Activated naive CD8-positive, alpha-beta T cell treated with anti-CD3 and anti-CD28 coated beads, Interleukin-2, amount 10 ng/mL, durations not matched to agents 7 days and 5 days (primary cell): ENCODE data around the gene PDGFRA. TPM values are rescaled to one million over a fixed set of nuclear protein-coding genes. Genes with fewer than 3 reads are reported as not detected.
A peak's percentile ranks its signal among the peaks of the same experiment; 100 is the strongest.
"Not testable (repeated sequence)": the region's sequence is repeated elsewhere in the genome, so short reads cannot be mapped to it uniquely, and the experiment has no call there.

Source experiments
- ATAC-seq: fragments of 150-1000 bp; cut with Tn5 transposase; one replicate; pipeline ENCODE4 v1.10.0; 2021; ENCODE audit warnings: low read depth, moderate library complexity
- POLR2A ChIA-PET: fragments of 350-600 bp; sonication (Branson Sonifier 250); formaldehyde crosslinking; loops from one replicate; lab custom pipeline; 2021; ENCODE audit warnings: antibody characterized with exemption; lab: Charles Lee
- DNase-seq: peaks from one replicate; pipeline ENCODE4 v3.0.0; 2021
- H3K27ac Mint-ChIP-seq: one replicate; pipeline ENCODE4 v1.8.0; 2022; ENCODE audit warnings: mild to moderate bottlenecking, mixed read lengths
- H3K27me3 Mint-ChIP-seq: one replicate; pipeline ENCODE4 v1.8.0; 2022; ENCODE audit warnings: mild to moderate bottlenecking, moderate library complexity, mixed read lengths
- H3K36me3 Mint-ChIP-seq: one replicate; pipeline ENCODE4 v1.8.0; 2021; ENCODE audit warnings: mild to moderate bottlenecking, mixed read lengths
- H3K4me1 Mint-ChIP-seq: one replicate; pipeline ENCODE4 v1.8.0; 2021; ENCODE audit warnings: mixed read lengths
- H3K4me3 Mint-ChIP-seq: one replicate; pipeline ENCODE4 v1.8.0; 2022; ENCODE audit warnings: mild to moderate bottlenecking, moderate library complexity, mixed read lengths
- H3K9me3 Mint-ChIP-seq: one replicate; pipeline ENCODE4 v1.8.0; 2021; ENCODE audit warnings: mixed read lengths
- total RNA-seq, 2 experiments: library from RNA; stranded (reverse); gene quantifications; one replicate each; pipeline ENCODE4 v1.2.3, GENCODE V29; 2021

Gene PDGFRA
- total RNA-seq, 2 experiments from 2014 or later, result not detected

- no peaks in the 10 kb centered on the region for H3K9me3 Mint-ChIP-seq
- no peaks in the 10 kb centered on the region for H3K36me3 Mint-ChIP-seq
- DNase-seq, result peak; percentile 34
- peak overlapping the region; percentile 72 for H3K4me3 Mint-ChIP-seq
- POLR2A ChIA-PET, result no interaction called here
- peaks cover 74% of the 10 kb centered on the region for H3K27me3 Mint-ChIP-seq
- ATAC-seq, result no peak
- no peak overlapping the region for H3K27ac Mint-ChIP-seq
- peaks cover 14% of the 10 kb centered on the region for H3K4me1 Mint-ChIP-seq
Observed at GRCh38 chr4:54231768-54232688, 2.9 kb downstream of the PDGFRA start.

GRCh38 chr4:54233277-54233696, 4.2 kb downstream of the PDGFRA start:
- H3K27ac Mint-ChIP-seq, result no peak overlapping the region
- H3K9me3 Mint-ChIP-seq, result no peaks in the 10 kb centered on the region
- H3K36me3 Mint-ChIP-seq, result no peaks in the 10 kb centered on the region
- POLR2A ChIA-PET, result interaction anchor here (1.5 kb wide), 1 partner anchor 178 kb away, joined by 3 read pairs; no protein-coding TSS in a partner anchor
- peak; percentile 92 for ATAC-seq
- H3K27me3 Mint-ChIP-seq, result peaks cover 62% of the 10 kb centered on the region
- DNase-seq, result peak; percentile 87
- peaks cover 10% of the 10 kb centered on the region for H3K4me1 Mint-ChIP-seq
- peak overlapping the region; percentile 72 for H3K4me3 Mint-ChIP-seq

GRCh38 chr4:54233697-54234496, 4.8 kb downstream of the PDGFRA start:
- peaks cover 56% of the 10 kb centered on the region for H3K27me3 Mint-ChIP-seq
- no peaks in the 10 kb centered on the region for H3K36me3 Mint-ChIP-seq
- H3K27ac Mint-ChIP-seq, result no peak overlapping the region
- peaks cover 8% of the 10 kb centered on the region for H3K4me1 Mint-ChIP-seq
- POLR2A ChIA-PET, result interaction anchor here (1.5 kb wide), 1 partner anchor 178 kb away, joined by 3 read pairs; no protein-coding TSS in a partner anchor
- H3K4me3 Mint-ChIP-seq, result peak overlapping the region; percentile 72
- H3K9me3 Mint-ChIP-seq, result no peaks in the 10 kb centered on the region
- ATAC-seq (peak; percentile 11), DNase-seq (peak; percentile 65)

- H3K9me3 Mint-ChIP-seq, result no peaks in the 10 kb centered on the region
Observed at GRCh38 chr4:54234497-54235205, 5.6 kb downstream of the PDGFRA start.

GRCh38 chr4:54236316-54236715, 7.2 kb downstream of the PDGFRA start:
- H3K36me3 Mint-ChIP-seq, POLR2A ChIA-PET, H3K4me3 Mint-ChIP-seq, H3K9me3 Mint-ChIP-seq, ATAC-seq, H3K4me1 Mint-ChIP-seq, DNase-seq, H3K27ac Mint-ChIP-seq: not testable (repeated sequence)
- H3K27me3 Mint-ChIP-seq, result peaks cover 31% of the 10 kb centered on the region

More at GRCh38 chr4:54234497-54235205, 5.6 kb downstream of the PDGFRA start:
- Mint-ChIP-seq H3K27me3 (peaks cover 48% of the 10 kb centered on the region), H3K36me3 (no peaks in the 10 kb centered on the region), H3K27ac (no peak overlapping the region), H3K4me3 (no peak overlapping the region), H3K4me1 (peaks cover 6% of the 10 kb centered on the region)
- ATAC-seq (no peak), DNase-seq (no peak)
- POLR2A ChIA-PET, result interaction anchor here (1.5 kb wide), 1 partner anchor 179 kb away, joined by 3 read pairs; no protein-coding TSS in a partner anchor

GRCh38 chr4:54237770-54238169, 8.7 kb downstream of the PDGFRA start:
- Mint-ChIP-seq H3K4me3 (no peak overlapping the region), H3K9me3 (peaks cover 5% of the 10 kb centered on the region), H3K36me3 (no peaks in the 10 kb centered on the region), H3K27me3 (peaks cover 17% of the 10 kb centered on the region), H3K4me1 (peaks cover 2% of the 10 kb centered on the region), H3K27ac (peak overlapping the region; percentile 46)
- DNase-seq, result no peak
- POLR2A ChIA-PET, result no interaction called here
- ATAC-seq, result no peak

- ATAC-seq (no peak), DNase-seq (no peak)
- H3K36me3 Mint-ChIP-seq, result no peaks in the 10 kb centered on the region
- POLR2A ChIA-PET, result no interaction called here
- peaks cover 16% of the 10 kb centered on the region for H3K27me3 Mint-ChIP-seq
- H3K9me3 Mint-ChIP-seq, result peaks cover 5% of the 10 kb centered on the region
- no peak overlapping the region for H3K27ac Mint-ChIP-seq
- no peak overlapping the region for H3K4me3 Mint-ChIP-seq
- H3K4me1 Mint-ChIP-seq, result peaks cover 2% of the 10 kb centered on the region
Observed at GRCh38 chr4:54238389-54238788, 9.3 kb downstream of the PDGFRA start.

- H3K9me3 Mint-ChIP-seq, POLR2A ChIA-PET, H3K27me3 Mint-ChIP-seq, H3K27ac Mint-ChIP-seq, ATAC-seq, H3K36me3 Mint-ChIP-seq, DNase-seq, H3K4me3 Mint-ChIP-seq, H3K4me1 Mint-ChIP-seq: not testable (repeated sequence)
Observed at GRCh38 chr4:54241268-54241823, 12.3 kb downstream of the PDGFRA start.

GRCh38 chr4:54243541-54243940, 14.4 kb downstream of the PDGFRA start:
- H3K27ac Mint-ChIP-seq, DNase-seq, H3K9me3 Mint-ChIP-seq, H3K4me1 Mint-ChIP-seq, ATAC-seq, H3K27me3 Mint-ChIP-seq, POLR2A ChIA-PET, H3K4me3 Mint-ChIP-seq, H3K36me3 Mint-ChIP-seq: not testable (repeated sequence)

- POLR2A ChIA-PET, H3K4me1 Mint-ChIP-seq, H3K27ac Mint-ChIP-seq, ATAC-seq, H3K9me3 Mint-ChIP-seq, DNase-seq, H3K27me3 Mint-ChIP-seq, H3K4me3 Mint-ChIP-seq, H3K36me3 Mint-ChIP-seq: not testable (repeated sequence)
Observed at GRCh38 chr4:54252312-54252711, 23.2 kb downstream of the PDGFRA start.

- ATAC-seq, result no peak
- POLR2A ChIA-PET, result no interaction called here
Observed at GRCh38 chr4:54254116-54254914, 25.2 kb downstream of the PDGFRA start.

GRCh38 chr4:54254915-54255246, 25.8 kb downstream of the PDGFRA start:
- Mint-ChIP-seq H3K36me3 (no peaks in the 10 kb centered on the region), H3K4me3 (no peak overlapping the region), H3K9me3 (peaks cover 3% of the 10 kb centered on the region), H3K27me3 (no peaks in the 10 kb centered on the region), H3K27ac (no peak overlapping the region), H3K4me1 (no peaks in the 10 kb centered on the region)
- POLR2A ChIA-PET, result no interaction called here
- DNase-seq (no peak), ATAC-seq (no peak)

More at GRCh38 chr4:54254116-54254914, 25.2 kb downstream of the PDGFRA start:
- Mint-ChIP-seq H3K27me3 (no peaks in the 10 kb centered on the region), H3K27ac (no peak overlapping the region), H3K36me3 (no peaks in the 10 kb centered on the region), H3K4me1 (no peaks in the 10 kb centered on the region), H3K4me3 (no peak overlapping the region), H3K9me3 (peaks cover 3% of the 10 kb centered on the region)
- no peak for DNase-seq
